ENCODE data around the gene TH. TPM values are rescaled to one million over a fixed set of nuclear protein-coding genes. Genes with fewer than 3 reads are reported as not detected.

TH gene
- total and polyA plus RNA-seq, 2 experiments from 2014 or later = 0.34 TPM; not detected in 1

DNA sequence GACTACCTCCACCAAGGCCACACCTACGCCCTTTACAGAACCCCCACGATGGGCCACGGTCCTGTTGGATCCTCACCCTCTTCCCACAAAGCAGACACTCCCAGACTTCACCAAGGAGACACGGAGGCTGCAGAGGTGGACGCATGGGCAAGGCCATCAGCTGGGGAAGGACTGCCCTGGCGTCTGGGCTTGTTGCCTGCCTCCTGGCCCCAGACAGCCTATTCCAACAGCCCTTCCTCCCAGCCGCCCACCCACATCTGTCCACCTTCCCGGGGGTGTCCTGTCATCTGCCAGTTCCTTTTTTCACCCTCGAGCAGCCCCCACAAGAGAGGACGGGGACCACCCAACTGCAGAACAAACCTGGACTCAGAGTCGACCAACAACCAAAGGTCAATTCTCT is 28.9 kb upstream of the TH start (continued):
- TF ChIP-seq, protein P1, sequence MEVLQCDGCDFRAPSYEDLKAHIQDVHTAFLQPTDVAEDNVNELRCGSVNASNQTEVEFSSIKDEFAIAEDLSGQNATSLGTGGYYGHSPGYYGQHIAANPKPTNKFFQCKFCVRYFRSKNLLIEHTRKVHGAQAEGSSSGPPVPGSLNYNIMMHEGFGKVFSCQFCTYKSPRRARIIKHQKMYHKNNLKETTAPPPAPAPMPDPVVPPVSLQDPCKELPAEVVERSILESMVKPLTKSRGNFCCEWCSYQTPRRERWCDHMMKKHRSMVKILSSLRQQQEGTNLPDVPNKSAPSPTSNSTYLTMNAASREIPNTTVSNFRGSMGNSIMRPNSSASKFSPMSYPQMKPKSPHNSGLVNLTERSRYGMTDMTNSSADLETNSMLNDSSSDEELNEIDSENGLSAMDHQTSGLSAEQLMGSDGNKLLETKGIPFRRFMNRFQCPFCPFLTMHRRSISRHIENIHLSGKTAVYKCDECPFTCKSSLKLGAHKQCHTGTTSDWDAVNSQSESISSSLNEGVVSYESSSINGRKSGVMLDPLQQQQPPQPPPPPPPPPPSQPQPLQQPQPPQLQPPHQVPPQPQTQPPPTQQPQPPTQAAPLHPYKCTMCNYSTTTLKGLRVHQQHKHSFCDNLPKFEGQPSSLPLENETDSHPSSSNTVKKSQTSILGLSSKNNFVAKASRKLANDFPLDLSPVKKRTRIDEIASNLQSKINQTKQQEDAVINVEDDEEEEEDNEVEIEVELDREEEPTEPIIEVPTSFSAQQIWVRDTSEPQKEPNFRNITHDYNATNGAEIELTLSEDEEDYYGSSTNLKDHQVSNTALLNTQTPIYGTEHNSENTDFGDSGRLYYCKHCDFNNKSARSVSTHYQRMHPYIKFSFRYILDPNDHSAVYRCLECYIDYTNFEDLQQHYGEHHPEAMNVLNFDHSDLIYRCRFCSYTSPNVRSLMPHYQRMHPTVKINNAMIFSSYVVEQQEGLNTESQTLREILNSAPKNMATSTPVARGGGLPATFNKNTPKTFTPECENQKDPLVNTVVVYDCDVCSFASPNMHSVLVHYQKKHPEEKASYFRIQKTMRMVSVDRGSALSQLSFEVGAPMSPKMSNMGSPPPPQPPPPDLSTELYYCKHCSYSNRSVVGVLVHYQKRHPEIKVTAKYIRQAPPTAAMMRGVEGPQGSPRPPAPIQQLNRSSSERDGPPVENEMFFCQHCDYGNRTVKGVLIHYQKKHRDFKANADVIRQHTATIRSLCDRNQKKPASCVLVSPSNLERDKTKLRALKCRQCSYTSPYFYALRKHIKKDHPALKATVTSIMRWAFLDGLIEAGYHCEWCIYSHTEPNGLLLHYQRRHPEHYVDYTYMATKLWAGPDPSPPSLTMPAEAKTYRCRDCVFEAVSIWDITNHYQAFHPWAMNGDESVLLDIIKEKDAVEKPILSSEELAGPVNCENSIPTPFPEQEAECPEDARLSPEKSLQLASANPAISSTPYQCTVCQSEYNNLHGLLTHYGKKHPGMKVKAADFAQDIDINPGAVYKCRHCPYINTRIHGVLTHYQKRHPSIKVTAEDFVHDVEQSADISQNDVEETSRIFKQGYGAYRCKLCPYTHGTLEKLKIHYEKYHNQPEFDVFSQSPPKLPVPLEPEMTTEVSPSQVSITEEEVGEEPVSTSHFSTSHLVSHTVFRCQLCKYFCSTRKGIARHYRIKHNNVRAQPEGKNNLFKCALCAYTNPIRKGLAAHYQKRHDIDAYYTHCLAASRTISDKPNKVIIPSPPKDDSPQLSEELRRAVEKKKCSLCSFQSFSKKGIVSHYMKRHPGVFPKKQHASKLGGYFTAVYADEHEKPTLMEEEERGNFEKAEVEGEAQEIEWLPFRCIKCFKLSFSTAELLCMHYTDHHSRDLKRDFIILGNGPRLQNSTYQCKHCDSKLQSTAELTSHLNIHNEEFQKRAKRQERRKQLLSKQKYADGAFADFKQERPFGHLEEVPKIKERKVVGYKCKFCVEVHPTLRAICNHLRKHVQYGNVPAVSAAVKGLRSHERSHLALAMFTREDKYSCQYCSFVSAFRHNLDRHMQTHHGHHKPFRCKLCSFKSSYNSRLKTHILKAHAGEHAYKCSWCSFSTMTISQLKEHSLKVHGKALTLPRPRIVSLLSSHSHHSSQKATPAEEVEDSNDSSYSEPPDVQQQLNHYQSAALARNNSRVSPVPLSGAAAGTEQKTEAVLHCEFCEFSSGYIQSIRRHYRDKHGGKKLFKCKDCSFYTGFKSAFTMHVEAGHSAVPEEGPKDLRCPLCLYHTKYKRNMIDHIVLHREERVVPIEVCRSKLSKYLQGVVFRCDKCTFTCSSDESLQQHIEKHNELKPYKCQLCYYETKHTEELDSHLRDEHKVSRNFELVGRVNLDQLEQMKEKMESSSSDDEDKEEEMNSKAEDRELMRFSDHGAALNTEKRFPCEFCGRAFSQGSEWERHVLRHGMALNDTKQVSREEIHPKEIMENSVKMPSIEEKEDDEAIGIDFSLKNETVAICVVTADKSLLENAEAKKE (CRISPR knock-in tag; IDR thresholded peaks at IDR 0.05) = no peak
- no peak for TF ChIP-seq EZH2phosphoT487 (IDR thresholded peaks at IDR 0.05; ENCODE audit: unreplicated experiment)
- no peak for TF ChIP-seq CREB1 (CRISPR knock-in tag; IDR thresholded peaks at IDR 0.05; ENCODE audit: low read depth)

DNA sequence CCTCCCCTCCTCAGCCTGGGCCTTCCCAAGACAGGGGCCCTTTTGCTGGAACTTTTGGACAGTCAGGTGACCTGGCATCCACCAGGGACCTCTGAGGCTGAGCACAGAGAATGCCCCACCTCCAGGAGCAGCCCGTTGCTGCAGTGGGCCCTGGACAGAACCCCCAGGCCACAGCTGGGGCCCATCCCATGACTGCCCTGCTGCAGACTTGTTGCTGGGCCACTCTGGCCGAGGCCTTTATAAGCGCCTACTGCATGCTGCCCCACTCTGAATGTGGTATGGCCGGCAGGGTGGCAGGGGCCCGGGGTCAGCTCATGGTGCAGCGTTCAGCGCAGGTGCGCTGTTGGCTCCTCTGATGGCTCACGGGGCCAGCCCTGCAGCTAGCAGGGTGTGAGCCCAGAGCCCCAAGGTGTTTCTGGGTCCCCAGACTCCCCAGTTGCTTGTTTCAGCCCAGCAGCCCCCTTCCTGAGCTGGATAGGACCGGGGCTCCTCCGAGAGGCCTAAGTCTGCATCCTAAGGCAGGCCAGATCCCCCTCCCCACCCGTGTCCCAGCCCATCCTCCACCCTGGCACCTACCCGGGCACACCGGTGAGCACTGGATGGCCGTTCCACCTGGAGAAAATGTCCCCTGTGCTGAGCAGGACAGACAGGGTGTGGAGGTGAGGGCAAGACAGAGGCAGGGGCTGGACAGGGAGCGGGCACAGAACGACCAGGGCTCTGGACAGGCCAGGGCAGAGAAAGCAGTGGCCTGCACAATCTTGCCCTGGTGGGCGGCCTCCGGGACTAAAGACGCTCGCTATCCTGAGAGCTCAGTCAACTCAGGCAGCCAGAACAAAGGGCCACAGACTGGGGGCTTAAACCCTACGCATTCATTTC is 28.1 kb upstream of the TH start:
- ATAC-seq (no peak), DNase-seq (ENCODE audit: low spot score) (no peak)
- peaks cover 15% of the 10 kb centered on the region for H3K27me3 Mint-ChIP-seq (ENCODE audit: insufficient read depth, low read depth, poor library complexity)
- Histone ChIP-seq H2AFZ (no peak overlapping the region), H4K20me1 (replicated peaks; ENCODE audit: insufficient read depth) (no peaks in the 10 kb centered on the region), H3K27ac (ENCODE audit: low read depth) (no peak overlapping the region), H3K4me2 (no peak overlapping the region), H3K4me3 (no peak overlapping the region), H3F3A (replicated peaks; ENCODE audit: low read depth) (no peaks in the 10 kb centered on the region), H3K79me2 (replicated peaks; ENCODE audit: insufficient read depth) (no peaks in the 10 kb centered on the region), H3K4me1 (ENCODE audit: insufficient read depth) (no peaks in the 10 kb centered on the region), H3K36me3 (ENCODE audit: insufficient read depth) (no peaks in the 10 kb centered on the region), H3K9me2 (ENCODE audit: insufficient read depth) (no peaks in the 10 kb centered on the region), H3K27me3 (ENCODE audit: insufficient read depth) (no peaks in the 10 kb centered on the region)
- H3K27ac Mint-ChIP-seq = no peak overlapping the region
- TF ChIP-seq, protein P2, sequence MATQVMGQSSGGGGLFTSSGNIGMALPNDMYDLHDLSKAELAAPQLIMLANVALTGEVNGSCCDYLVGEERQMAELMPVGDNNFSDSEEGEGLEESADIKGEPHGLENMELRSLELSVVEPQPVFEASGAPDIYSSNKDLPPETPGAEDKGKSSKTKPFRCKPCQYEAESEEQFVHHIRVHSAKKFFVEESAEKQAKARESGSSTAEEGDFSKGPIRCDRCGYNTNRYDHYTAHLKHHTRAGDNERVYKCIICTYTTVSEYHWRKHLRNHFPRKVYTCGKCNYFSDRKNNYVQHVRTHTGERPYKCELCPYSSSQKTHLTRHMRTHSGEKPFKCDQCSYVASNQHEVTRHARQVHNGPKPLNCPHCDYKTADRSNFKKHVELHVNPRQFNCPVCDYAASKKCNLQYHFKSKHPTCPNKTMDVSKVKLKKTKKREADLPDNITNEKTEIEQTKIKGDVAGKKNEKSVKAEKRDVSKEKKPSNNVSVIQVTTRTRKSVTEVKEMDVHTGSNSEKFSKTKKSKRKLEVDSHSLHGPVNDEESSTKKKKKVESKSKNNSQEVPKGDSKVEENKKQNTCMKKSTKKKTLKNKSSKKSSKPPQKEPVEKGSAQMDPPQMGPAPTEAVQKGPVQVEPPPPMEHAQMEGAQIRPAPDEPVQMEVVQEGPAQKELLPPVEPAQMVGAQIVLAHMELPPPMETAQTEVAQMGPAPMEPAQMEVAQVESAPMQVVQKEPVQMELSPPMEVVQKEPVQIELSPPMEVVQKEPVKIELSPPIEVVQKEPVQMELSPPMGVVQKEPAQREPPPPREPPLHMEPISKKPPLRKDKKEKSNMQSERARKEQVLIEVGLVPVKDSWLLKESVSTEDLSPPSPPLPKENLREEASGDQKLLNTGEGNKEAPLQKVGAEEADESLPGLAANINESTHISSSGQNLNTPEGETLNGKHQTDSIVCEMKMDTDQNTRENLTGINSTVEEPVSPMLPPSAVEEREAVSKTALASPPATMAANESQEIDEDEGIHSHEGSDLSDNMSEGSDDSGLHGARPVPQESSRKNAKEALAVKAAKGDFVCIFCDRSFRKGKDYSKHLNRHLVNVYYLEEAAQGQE (IDR thresholded peaks at IDR 0.05; ENCODE audit: unreplicated experiment) = no peak
- TF ChIP-seq STAT1 (IDR thresholded peaks at IDR 0.05; ENCODE audit: unreplicated experiment) (no peak), NANOG (IDR thresholded peaks at IDR 0.05; ENCODE audit: borderline replicate concordance) (no peak), ZNF331 (CRISPR knock-in tag; IDR thresholded peaks at IDR 0.05; ENCODE audit: low read depth) (no peak), EZH2 (IDR thresholded peaks at IDR 0.05; ENCODE audit: low read depth, unreplicated experiment) (no peak)
- H3K9me3 Mint-ChIP-seq = no peaks in the 10 kb centered on the region; the same call in 2 of the 3 replicates
- H3K4me1 Mint-ChIP-seq = no peaks in the 10 kb centered on the region
- no peaks in the 10 kb centered on the region for H3K36me3 Mint-ChIP-seq (ENCODE audit: low read depth)
- H3K4me3 Mint-ChIP-seq = no peak overlapping the region

All from GM23338 (cell line).